ENCODE results near the gene SUZ12. TPM values are rescaled to one million over a fixed set of nuclear protein-coding genes. Genes with fewer than 3 reads are reported as not detected.
"Not testable (repeated sequence)": the region's sequence is repeated elsewhere in the genome, so short reads cannot be mapped to it uniquely, and the experiment has no call there.

SUZ12 gene
- total and polyA plus RNA-seq, 9 donors: 10.5 to 24.9 (median 19.4) TPM

GRCh38 chr17:31967648-31968047, 30.8 kb downstream of the SUZ12 start:
- no peak for DNase-seq
- H3K36me3 ChIP-seq: no peaks in the 10 kb centered on the region
- no peak overlapping the region for H3K27ac ChIP-seq
- H3K27me3 ChIP-seq: no peaks in the 10 kb centered on the region
- TF ChIP-seq EP300 (IDR thresholded peaks at IDR 0.05) (no peak), POLR2A (IDR thresholded peaks at IDR 0.05) (no peak), CTCF (IDR thresholded peaks at IDR 0.05) (no peak)
- no peak overlapping the region for H3K4me3 ChIP-seq
- H3K4me1 ChIP-seq (ENCODE audit: insufficient read depth): no peaks in the 10 kb centered on the region
- intact Hi-C loops (cut with DNase I): no loop called here
- 93 to 99% (median 93%) methylated on average over 3 of the region's 3 CpGs for WGBS, 3 donors
- no peaks in the 10 kb centered on the region for H3K9me3 ChIP-seq

- intact Hi-C loops (cut with DNase I); H3K27ac ChIP-seq; H3K27me3 ChIP-seq; H3K4me1 ChIP-seq (ENCODE audit: insufficient read depth); H3K36me3 ChIP-seq; DNase-seq; H3K4me3 ChIP-seq; H3K9me3 ChIP-seq: not testable (repeated sequence)
- WGBS, 3 donors: 82 to 85% (median 83%) methylated on average over 5 of the region's 5 CpGs
Measured at GRCh38 chr17:31970416-31970815, 33.6 kb downstream of the SUZ12 start.

- H3K27me3 ChIP-seq; H3K9me3 ChIP-seq; H3K4me1 ChIP-seq (ENCODE audit: insufficient read depth); H3K4me3 ChIP-seq; H3K36me3 ChIP-seq; H3K27ac ChIP-seq; intact Hi-C loops (cut with DNase I); DNase-seq: not testable (repeated sequence)
- 94 to 96% (median 95%) methylated on average over 14 of the region's 14 CpGs for WGBS, 3 donors
Measured at GRCh38 chr17:31974269-31975071, 37.7 kb downstream of the SUZ12 start.

GRCh38 chr17:31975391-31975790, 38.6 kb downstream of the SUZ12 start:
- H3K27me3 ChIP-seq; intact Hi-C loops (cut with DNase I); H3K4me3 ChIP-seq; H3K4me1 ChIP-seq (ENCODE audit: insufficient read depth); H3K36me3 ChIP-seq; DNase-seq; H3K27ac ChIP-seq; H3K9me3 ChIP-seq: not testable (repeated sequence)
- 81 to 87% (median 87%) methylated on average over 5 of the region's 5 CpGs for WGBS, 3 donors

- H3K36me3 ChIP-seq; H3K4me1 ChIP-seq (ENCODE audit: insufficient read depth); H3K9me3 ChIP-seq; H3K4me3 ChIP-seq; H3K27ac ChIP-seq; intact Hi-C loops (cut with DNase I); DNase-seq; H3K27me3 ChIP-seq: not testable (repeated sequence)
- WGBS, 3 donors: 95 to 96% (median 96%) methylated on average over 8 of the region's 8 CpGs
Measured at GRCh38 chr17:31991821-31992220, 55.0 kb downstream of the SUZ12 start.

GRCh38 chr17:31997005-31997404, 60.2 kb downstream of the SUZ12 start:
- no peaks in the 10 kb centered on the region for H3K9me3 ChIP-seq
- no peaks in the 10 kb centered on the region for H3K36me3 ChIP-seq
- H3K27me3 ChIP-seq: no peaks in the 10 kb centered on the region
- DNase-seq: no peak
- no peak for TF ChIP-seq POLR2A (IDR thresholded peaks at IDR 0.05)
- TF ChIP-seq CTCF (IDR thresholded peaks at IDR 0.05): no peak
- TF ChIP-seq EP300 (IDR thresholded peaks at IDR 0.05): no peak
- WGBS, 3 donors: 88 to 93% (median 92%) methylated on average over 6 of the region's 6 CpGs
- H3K27ac ChIP-seq: no peak overlapping the region
- no peak overlapping the region for H3K4me3 ChIP-seq
- intact Hi-C loops (cut with DNase I): no loop called here
- no peaks in the 10 kb centered on the region for H3K4me1 ChIP-seq (ENCODE audit: insufficient read depth)

Measured in ovary (tissue), 9 donors.